CD8-positive, alpha-beta memory T cell (primary cell): ENCODE data around the gene RARG. TPM values are rescaled to one million over a fixed set of nuclear protein-coding genes. Genes with fewer than 3 reads are reported as not detected.
"Not testable (repeated sequence)": the region's sequence is repeated elsewhere in the genome, so short reads cannot be mapped to it uniquely, and the experiment has no call there.

Experiments
- CTCF ChIA-PET: fragments of 350-600 bp; sonication (Branson Sonifier 250); formaldehyde crosslinking; loops from one replicate; lab custom pipeline; 2021; ENCODE audit warnings: antibody characterized with exemption; lab: Charles Lee
- POLR2A ChIA-PET: fragments of 350-600 bp; sonication (Branson Sonifier 250); formaldehyde crosslinking; loops from one replicate; lab custom pipeline; 2021; ENCODE audit warnings: antibody characterized with exemption; lab: Charles Lee
- DNase-seq, 5 donors: peaks; one replicate each; pipeline versions ENCODE4 v3.0.0 to v3.0.0-alpha.2; 2020 to 2022; ENCODE audit warnings: mixed read lengths in 1 of 5
- H3K27ac ChIP-seq: one replicate; pipeline ENCODE4 v1.7.0; 2013; ENCODE audit warnings: low read depth, mild to moderate bottlenecking, low read length, moderate library complexity
- H3K27me3 ChIP-seq: 2 replicates; pipeline ENCODE4 v1.7.0; 2013; ENCODE audit warnings: low read length, mild to moderate bottlenecking; ENCODE audit not compliant: insufficient read depth, poor library complexity, severe bottlenecking
- H3K36me3 ChIP-seq: 2 replicates; pipeline ENCODE4 v1.7.0; 2013; ENCODE audit warnings: mild to moderate bottlenecking, low read length, moderate library complexity; ENCODE audit not compliant: insufficient read depth
- H3K4me1 ChIP-seq: 2 replicates; pipeline ENCODE4 v1.7.0; 2013; ENCODE audit warnings: mild to moderate bottlenecking, low read length, moderate library complexity; ENCODE audit not compliant: insufficient read depth
- H3K4me3 ChIP-seq: 2 replicates; pipeline ENCODE4 v1.7.0; 2013; ENCODE audit warnings: mild to moderate bottlenecking, low read length
- H3K9me3 ChIP-seq: 2 replicates; pipeline ENCODE4 v1.7.0; 2013; ENCODE audit warnings: mild to moderate bottlenecking, low read length
- H3K27ac Mint-ChIP-seq, 8 donors: one replicate each; pipeline ENCODE4 v1.8.0; 2020 to 2021; ENCODE audit warnings: mixed read lengths in 8 of 8, mild to moderate bottlenecking in 6 of 8, inconsistent platforms in 3 of 8, moderate library complexity in 3 of 8
- H3K27me3 Mint-ChIP-seq, 2 donors: one replicate each; pipeline ENCODE4 v1.8.0; 2020 to 2021; ENCODE audit warnings: mixed read lengths in 2 of 2, mild to moderate bottlenecking in 1 of 2, moderate library complexity in 1 of 2
- H3K36me3 Mint-ChIP-seq, 3 donors: one replicate each; pipeline ENCODE4 v1.8.0; 2020 to 2021; ENCODE audit warnings: mixed read lengths in 3 of 3, inconsistent platforms in 1 of 3, mild to moderate bottlenecking in 1 of 3
- H3K4me1 Mint-ChIP-seq, 3 donors: one replicate each; pipeline ENCODE4 v1.8.0; 2020 to 2021; ENCODE audit warnings: mixed read lengths in 3 of 3, inconsistent platforms in 1 of 3, mild to moderate bottlenecking in 1 of 3
- H3K4me3 Mint-ChIP-seq, 7 donors: one replicate each; pipeline ENCODE4 v1.8.0; 2020 to 2021; ENCODE audit warnings: mixed read lengths in 7 of 7, mild to moderate bottlenecking in 6 of 7, moderate library complexity in 4 of 7, inconsistent platforms in 2 of 7
- H3K9me3 Mint-ChIP-seq, 5 donors: one replicate each; pipeline ENCODE4 v1.8.0; 2020 to 2022; ENCODE audit warnings: mixed read lengths in 5 of 5, mild to moderate bottlenecking in 3 of 5, moderate library complexity in 2 of 5, inconsistent platforms in 1 of 5
- polyA plus RNA-seq: library from polyadenylated mRNA; unstranded; fragments of 300-500 nt; fragmentation: Illumina TruSeq; gene quantifications from one replicate; pipeline ENCODE4 v1.2.3, GENCODE V29; 2021
- total RNA-seq, 2 experiments: library from RNA; stranded (reverse); gene quantifications; one replicate each; pipeline ENCODE4 v1.2.3, GENCODE V29; 2021

Gene RARG
- total and polyA plus RNA-seq, 3 experiments from 2014 or later, result 15.4 to 68.4 (median 67.0) TPM

- peak; percentile 96 to 99 (median 97) for DNase-seq
- no peaks in the 10 kb centered on the region for H3K27me3 Mint-ChIP-seq
- peaks cover 45% of the 10 kb centered on the region for H3K4me1 ChIP-seq
- peak within 1 kb of the TSS; percentile 88 to 99 (median 96) for H3K27ac Mint-ChIP-seq
- no peaks in the 10 kb centered on the region for H3K9me3 Mint-ChIP-seq
- peaks cover 17% of the 10 kb centered on the region for H3K36me3 ChIP-seq
- H3K4me3 ChIP-seq, result peak within 1 kb of the TSS; percentile 79
- H3K27me3 ChIP-seq, result no peaks in the 10 kb centered on the region
- CTCF ChIA-PET, result interaction anchor here (0.7 to 3.7 kb wide), 25 partner anchors 8 to 165 kb away, joined by 3 to 30 read pairs (median 6); partner anchors contain the start of genes AAAS, ESPL1 and ITGB7
- peak within 1 kb of the TSS; percentile 89 to 97 (median 93) for H3K4me3 Mint-ChIP-seq
- H3K36me3 Mint-ChIP-seq, result peaks cover 0 to 47% (median 9%) of the 10 kb centered on the region in 3 donors
- POLR2A ChIA-PET, result interaction anchor here (0.6 to 4.1 kb wide), 18 partner anchors 9 to 320 kb away, joined by 3 to 20 read pairs (median 7); partner anchors contain the start of genes ESPL1, ITGB7, MYG1 and PFDN5
- peak within 1 kb of the TSS; percentile 86 for H3K27ac ChIP-seq
- H3K4me1 Mint-ChIP-seq, result peaks cover 51 to 56% (median 54%) of the 10 kb centered on the region in 3 donors
- H3K9me3 ChIP-seq, result no peaks in the 10 kb centered on the region
Measured at GRCh38 chr12:53180220-53180930, 51.6 kb downstream of the RARG start, which contains the start of the genes CSAD and ZNF740. TSS of gene CSAD (minus strand) at chr12:53180925. CDS start at chr12:53173470, 7,455 bp downstream. TSS of gene ZNF740 (plus strand) at chr12:53180722. CDS start at chr12:53181984, 1,262 bp downstream.

GRCh38 chr12:53179687-53180219, 52.3 kb downstream of the RARG start:
- Mint-ChIP-seq H3K9me3 (no peaks in the 10 kb centered on the region), H3K27me3 (no peaks in the 10 kb centered on the region), H3K4me3 (peak overlapping the region; percentile 89 to 95 (median 93)), H3K27ac (peak overlapping the region; percentile 88 to 99 (median 96)), H3K4me1 (peaks cover 46 to 50% (median 48%) of the 10 kb centered on the region in 3 donors), H3K36me3 (peaks cover 0 to 41% (median 8%) of the 10 kb centered on the region in 3 donors)
- peaks cover 44% of the 10 kb centered on the region for H3K4me1 ChIP-seq
- peaks cover 11% of the 10 kb centered on the region for H3K36me3 ChIP-seq
- POLR2A ChIA-PET, result interaction anchor here (0.5 to 4.1 kb wide), 13 partner anchors 10 to 321 kb away, joined by 3 to 20 read pairs (median 9); partner anchors contain the start of genes ESPL1, ITGB7, MYG1 and PFDN5
- DNase-seq, result no peak
- H3K4me3 ChIP-seq, result peak overlapping the region; percentile 79
- H3K27me3 ChIP-seq, result no peaks in the 10 kb centered on the region
- H3K27ac ChIP-seq, result peak overlapping the region; percentile 86
- H3K9me3 ChIP-seq, result no peaks in the 10 kb centered on the region
- CTCF ChIA-PET, result interaction anchor here (0.7 to 3.7 kb wide), 16 partner anchors 8 to 141 kb away, joined by 3 to 30 read pairs (median 8); partner anchors contain the start of genes AAAS and ESPL1

- peaks cover 0 to 32% (median 5%) of the 10 kb centered on the region in 3 donors for H3K36me3 Mint-ChIP-seq
- DNase-seq, H3K27ac ChIP-seq, H3K9me3 ChIP-seq, H3K27me3 ChIP-seq, H3K27me3 Mint-ChIP-seq, H3K9me3 Mint-ChIP-seq, POLR2A ChIA-PET, H3K4me3 ChIP-seq: not testable (repeated sequence)
- peaks cover 37% of the 10 kb centered on the region for H3K4me1 ChIP-seq
- H3K4me3 Mint-ChIP-seq, result peak overlapping the region in 6 of 7 donors; percentile 89 to 95 (median 92)
- CTCF ChIA-PET, result interaction anchor here (1.5 to 2.6 kb wide), 3 partner anchors 21 to 142 kb away, joined by 6 to 12 read pairs (median 8); partner anchors contain the start of gene AAAS
- peaks cover 11% of the 10 kb centered on the region for H3K36me3 ChIP-seq
- H3K4me1 Mint-ChIP-seq, result peaks cover 39 to 41% (median 40%) of the 10 kb centered on the region in 3 donors
- H3K27ac Mint-ChIP-seq, result peak overlapping the region in 7 of 8 donors; percentile 1 to 97 (median 88)
Measured at GRCh38 chr12:53178803-53179202, 53.2 kb downstream of the RARG start.

- POLR2A ChIA-PET, result interaction anchor here (0.7 kb wide), 2 partner anchors 35 to 72 kb away, joined by 3 read pairs; no protein-coding TSS in a partner anchor
- peaks cover 0 to 20% (median 2%) of the 10 kb centered on the region in 3 donors for H3K36me3 Mint-ChIP-seq
- H3K4me3 Mint-ChIP-seq, H3K27ac ChIP-seq, H3K4me3 ChIP-seq, H3K27me3 ChIP-seq, H3K9me3 Mint-ChIP-seq, H3K27me3 Mint-ChIP-seq, H3K36me3 ChIP-seq, DNase-seq, H3K9me3 ChIP-seq: not testable (repeated sequence)
- peaks cover 23% of the 10 kb centered on the region for H3K4me1 ChIP-seq
- peaks cover 26 to 27% (median 27%) of the 10 kb centered on the region in 3 donors for H3K4me1 Mint-ChIP-seq
- CTCF ChIA-PET, result interaction anchor here (1.0 to 1.5 kb wide), 3 partner anchors 18 to 74 kb away, joined by 3 to 4 read pairs (median 3); no protein-coding TSS in a partner anchor
- peak overlapping the region in 2 of 8 donors; percentile 46 to 58 for H3K27ac Mint-ChIP-seq
Measured at GRCh38 chr12:53177447-53177846, 54.6 kb downstream of the RARG start.

- H3K4me3 Mint-ChIP-seq, result no peak overlapping the region
- no peak overlapping the region for H3K27ac ChIP-seq
- H3K36me3 ChIP-seq, result peaks cover 2% of the 10 kb centered on the region
- no peaks in the 10 kb centered on the region for H3K9me3 ChIP-seq
- H3K4me1 Mint-ChIP-seq, result peaks cover 19 to 20% (median 20%) of the 10 kb centered on the region in 3 donors
- CTCF ChIA-PET, result interaction anchor here (1.0 to 1.5 kb wide), 3 partner anchors 17 to 74 kb away, joined by 3 to 4 read pairs (median 3); no protein-coding TSS in a partner anchor
- H3K27me3 ChIP-seq, result no peaks in the 10 kb centered on the region
- H3K4me1 ChIP-seq, result peaks cover 16% of the 10 kb centered on the region
- peak overlapping the region in 2 of 8 donors; percentile 43 to 58 for H3K27ac Mint-ChIP-seq
- no peaks in the 10 kb centered on the region for H3K9me3 Mint-ChIP-seq
- no peak for DNase-seq
- no peak overlapping the region for H3K4me3 ChIP-seq
- H3K36me3 Mint-ChIP-seq, result peaks cover 0 to 16% (median 2%) of the 10 kb centered on the region in 3 donors
- POLR2A ChIA-PET, result no interaction called here
- H3K27me3 Mint-ChIP-seq, result no peaks in the 10 kb centered on the region
Measured at GRCh38 chr12:53176750-53177149, 55.3 kb downstream of the RARG start.

- Mint-ChIP-seq H3K36me3 (peaks cover 0 to 16% (median 5%) of the 10 kb centered on the region in 3 donors), H3K27me3 (no peaks in the 10 kb centered on the region), H3K4me1 (peaks cover 10 to 11% (median 10%) of the 10 kb centered on the region in 3 donors), H3K4me3 (peak overlapping the region in 1 of 7 donors; percentile 56), H3K27ac (peak overlapping the region in 2 of 8 donors; percentile 12 to 20), H3K9me3 (no peaks in the 10 kb centered on the region)
- peaks cover 10% of the 10 kb centered on the region for H3K4me1 ChIP-seq
- CTCF ChIA-PET, result interaction anchor here (0.7 to 1.7 kb wide), 3 partner anchors 15 to 76 kb away, joined by 3 to 7 read pairs (median 3); partner anchors contain the start of gene ITGB7
- POLR2A ChIA-PET, result no interaction called here
- H3K4me3 ChIP-seq, result no peak overlapping the region
- DNase-seq, result no peak
- no peak overlapping the region for H3K27ac ChIP-seq
- no peaks in the 10 kb centered on the region for H3K9me3 ChIP-seq
- no peaks in the 10 kb centered on the region for H3K36me3 ChIP-seq
- H3K27me3 ChIP-seq, result no peaks in the 10 kb centered on the region
Measured at GRCh38 chr12:53174881-53175491, 57.0 kb downstream of the RARG start.

- H3K4me1 ChIP-seq, result no peaks in the 10 kb centered on the region
- peaks cover 0 to 15% (median 5%) of the 10 kb centered on the region in 3 donors for H3K36me3 Mint-ChIP-seq
- H3K9me3 ChIP-seq, result no peaks in the 10 kb centered on the region
- H3K4me1 Mint-ChIP-seq, result no peaks in the 10 kb centered on the region
- no peaks in the 10 kb centered on the region for H3K27me3 ChIP-seq
- H3K27me3 Mint-ChIP-seq, result no peaks in the 10 kb centered on the region
- no peak for DNase-seq
- H3K27ac Mint-ChIP-seq, result peak overlapping the region in 1 of 8 donors; percentile 37
- no peak overlapping the region for H3K4me3 ChIP-seq
- no peak overlapping the region for H3K4me3 Mint-ChIP-seq
- POLR2A ChIA-PET, result no interaction called here
- H3K36me3 ChIP-seq, result no peaks in the 10 kb centered on the region
- H3K9me3 Mint-ChIP-seq, result no peaks in the 10 kb centered on the region
- CTCF ChIA-PET, result interaction anchor here (1.1 kb wide), 1 partner anchor 25 kb away, joined by 3 read pairs; no protein-coding TSS in a partner anchor
- H3K27ac ChIP-seq, result no peak overlapping the region
Measured at GRCh38 chr12:53173085-53173715, 58.8 kb downstream of the RARG start.
